Activated T-cell treated with anti-CD3 and anti-CD28 coated beads, Interleukin-2, amount 50 U/mL, for 4 hours (primary cell): ENCODE data around the gene FAM222A. TPM values are rescaled to one million over a fixed set of nuclear protein-coding genes. Genes with fewer than 3 reads are reported as not detected.

Experiments used
- ATAC-seq, 2 donors: fragments of 200-7000 bp; cut with Tn5 transposase; one replicate each; pipeline ENCODE4 v1.10.0; 2021
- DNase-seq: peaks from one replicate; pipeline ENCODE4 v3.0.0-alpha.2; 2020
- H3K27me3 Mint-ChIP-seq: one replicate; pipeline ENCODE4 v1.8.0; 2021; ENCODE audit warnings: low read depth, mixed read lengths
- H3K36me3 Mint-ChIP-seq: one replicate; pipeline ENCODE4 v1.8.0; 2022; ENCODE audit warnings: mixed read lengths; ENCODE audit not compliant: insufficient read depth
- H3K4me1 Mint-ChIP-seq: one replicate; pipeline ENCODE4 v1.8.0; 2021; ENCODE audit warnings: low read depth, mixed read lengths
- H3K4me3 Mint-ChIP-seq: one replicate; pipeline ENCODE4 v1.8.0; 2021; ENCODE audit warnings: mild to moderate bottlenecking, moderate library complexity, mixed read lengths
- H3K9me3 Mint-ChIP-seq: one replicate; pipeline ENCODE4 v1.8.0; 2021; ENCODE audit warnings: mixed read lengths
- total RNA-seq, 3 donors: library from RNA; stranded (reverse); gene quantifications; one replicate each; pipeline ENCODE4 v1.2.1, GENCODE V29; 2021

FAM222A gene
- total RNA-seq, 3 donors from 2014 or later = 4.2 to 6.7 (median 4.8) TPM

GRCh38 chr12:109818253-109818652 lies 104.6 kb downstream of the FAM222A start:
- H3K4me1 Mint-ChIP-seq = no peaks in the 10 kb centered on the region
- H3K4me3 Mint-ChIP-seq = no peak overlapping the region
- H3K9me3 Mint-ChIP-seq = no peaks in the 10 kb centered on the region
- H3K36me3 Mint-ChIP-seq = no peaks in the 10 kb centered on the region
- no peak for ATAC-seq
- H3K27me3 Mint-ChIP-seq = peaks cover 3% of the 10 kb centered on the region
- DNase-seq = no peak

- ATAC-seq (no peak), DNase-seq (no peak)
- H3K27me3 Mint-ChIP-seq = peaks cover 3% of the 10 kb centered on the region
- no peaks in the 10 kb centered on the region for H3K9me3 Mint-ChIP-seq
- H3K4me1 Mint-ChIP-seq = no peaks in the 10 kb centered on the region
- no peaks in the 10 kb centered on the region for H3K36me3 Mint-ChIP-seq
- H3K4me3 Mint-ChIP-seq = no peak overlapping the region
Observed at GRCh38 chr12:109818905-109819500, 105.4 kb downstream of the FAM222A start.

Other genes starting within 250 kb of the FAM222A start
- gene KCTD10, start 236.5 kb upstream of the FAM222A start, total RNA-seq = 10 to 100 TPM; 42.7 to 47.3 (median 45.4) TPM
- gene UBE3B, start 236.2 kb upstream of the FAM222A start, total RNA-seq = 10 to 100 TPM; 24.1 to 25.4 (median 24.4) TPM
- gene MMAB, start 140.3 kb upstream of the FAM222A start, total RNA-seq = 10 to 100 TPM; 33.1 to 49.3 (median 38.4) TPM
- 10 to 100 TPM; 10.2 to 11.4 (median 10.4) TPM for gene MVK, start 140.0 kb upstream of the FAM222A start, total RNA-seq
- gene TRPV4, start 119.6 kb downstream of the FAM222A start, total RNA-seq = not detected
- 10 to 100 TPM; 38.8 to 44.7 (median 40.0) TPM for gene GLTP, start 166.7 kb downstream of the FAM222A start, total RNA-seq
- gene TCHP, start 186.4 kb downstream of the FAM222A start, total RNA-seq = 10 to 100 TPM; 25.4 to 27.9 (median 25.4) TPM